Measurements from ENCODE around the gene SERPINB6.

DNA sequence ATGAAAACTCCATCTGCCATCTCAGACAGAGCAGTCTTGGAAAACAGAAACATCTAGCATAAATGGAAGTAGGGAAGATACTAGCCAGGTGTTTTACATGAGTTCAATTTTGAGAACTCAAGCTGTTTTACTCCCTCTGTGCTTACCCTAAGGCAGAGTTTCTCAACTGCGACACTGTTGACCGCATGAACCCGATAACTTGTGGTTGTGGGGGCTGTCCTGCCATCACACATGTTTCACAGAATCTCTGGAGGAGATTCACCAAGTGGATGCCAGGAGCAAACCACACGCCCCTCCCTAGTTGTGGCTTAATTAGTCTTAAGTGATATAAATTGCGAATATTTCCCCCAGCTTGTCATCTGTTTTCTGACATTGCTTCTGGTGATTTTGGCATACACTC is 2.3 kb upstream of the SERPINB6 start:
- no peak for TF ChIP-seq RAD21 (conservative IDR thresholded peaks at IDR 0.05 in 1 of 2, IDR thresholded peaks at IDR 0.05 in 1 of 2)
- no peak for TF ChIP-seq MAFK (IDR thresholded peaks at IDR 0.05; ENCODE audit: partially characterized antibody)
- TF ChIP-seq POLR2A (IDR thresholded peaks at IDR 0.05; ENCODE audit: low read length), result no peak
- TF ChIP-seq CTCF (IDR thresholded peaks at IDR 0.05), result no peak
- no peak for TF ChIP-seq BHLHE40 (IDR thresholded peaks at IDR 0.05; ENCODE audit: low read depth, low read length)
- no peak for TF ChIP-seq HOXA7 (CRISPR knock-in tag; IDR thresholded peaks at IDR 0.05)
- no peak for TF ChIP-seq MYC (IDR thresholded peaks at IDR 0.05; ENCODE audit: borderline replicate concordance, low read length)
- no peak for TF ChIP-seq HDAC2 (IDR thresholded peaks at IDR 0.05)
- TF ChIP-seq USF2 (IDR thresholded peaks at IDR 0.05), result no peak
- no peak for TF ChIP-seq MAX (IDR thresholded peaks at IDR 0.05)
- no peak for TF ChIP-seq CHD4 (IDR thresholded peaks at IDR 0.05; ENCODE audit: borderline replicate concordance)
- TF ChIP-seq RFX5 (IDR thresholded peaks at IDR 0.05), result no peak
- no peak for TF ChIP-seq EP300 (IDR thresholded peaks at IDR 0.05)
- TF ChIP-seq ESRRA (IDR thresholded peaks at IDR 0.05; ENCODE audit: borderline replicate concordance, low read length), result no peak

Data from A549 (cell line).